H1 (cell line): ENCODE results near the gene ZW10. TPM values are rescaled to one million over a fixed set of nuclear protein-coding genes. Genes with fewer than 3 reads are reported as not detected.

ENCODE experiments used
- CTCF ChIA-PET: fragments of 300-600 bp; sonication (Branson Sonifier 250); formaldehyde crosslinking; loops from one replicate; lab custom pipeline; 2021; ENCODE audit not compliant: partially characterized antibody; lab: Charles Lee
- POLR2A ChIA-PET: fragments of 300-600 bp; sonication (Branson Sonifier 250); formaldehyde crosslinking; loops from one replicate; lab custom pipeline; 2021; ENCODE audit warnings: inconsistent platforms; ENCODE audit not compliant: partially characterized antibody; lab: Charles Lee
- DNase-seq, 2 experiments: peaks; one replicate each; pipeline versions ENCODE4 v3.0.0 to v3.0.0-alpha.2; 2010 to 2022; ENCODE audit warnings: low spot score in 2 of 2, low read depth in 1 of 2, mixed read lengths in 1 of 2
- FAIRE-seq: peaks from 2 replicates; lab custom pipeline; 2011; peaks lifted over from hg19 to GRCh38; lab: Jason Lieb, UNC
- H2AFZ ChIP-seq: 2 replicates; pipeline ENCODE4 v1.8.1; 2012; ENCODE audit warnings: low read length, inconsistent platforms
- H2AK5ac ChIP-seq: 2 replicates; pipeline ENCODE4 v1.6.1; 2013; ENCODE audit warnings: low read depth, low read length
- H2BK120ac ChIP-seq: replicated peaks from 2 replicates; pipeline ENCODE3; 2013; ENCODE audit warnings: low read depth, low read length, inconsistent platforms
- H2BK12ac ChIP-seq: 2 replicates; pipeline ENCODE4 v1.6.1; 2013; ENCODE audit warnings: low read depth, low read length
- H2BK15ac ChIP-seq: 2 replicates; pipeline ENCODE4 v1.6.1; 2013; ENCODE audit warnings: low read length
- H2BK20ac ChIP-seq: 2 replicates; pipeline ENCODE4 v1.6.1; 2013; ENCODE audit warnings: low read length
- H2BK5ac ChIP-seq: 2 replicates; pipeline ENCODE4 v1.6.1; 2013; ENCODE audit warnings: low read depth, low read length
- H3K14ac ChIP-seq: 2 replicates; pipeline ENCODE4 v1.6.1; 2013; ENCODE audit warnings: inconsistent platforms; ENCODE audit not compliant: insufficient read length
- H3K18ac ChIP-seq: 2 replicates; pipeline ENCODE4 v1.6.1; 2013; ENCODE audit warnings: low read length; ENCODE audit errors: extremely low read depth
- H3K23ac ChIP-seq: 2 replicates; pipeline ENCODE4 v1.6.1; 2013; ENCODE audit warnings: inconsistent platforms; ENCODE audit not compliant: insufficient read length
- H3K23me2 ChIP-seq: 2 replicates; pipeline ENCODE4 v1.6.1; 2013; ENCODE audit warnings: low read depth, low read length
- H3K27ac ChIP-seq: 2 replicates; pipeline ENCODE4 v1.6.1; 2011; ENCODE audit warnings: low read depth, low read length, inconsistent platforms
- H3K27me3 ChIP-seq, 4 experiments: replicated peaks in 1 of 4; 1 replicate in 1 of 4; 2 replicates in 3 of 4; pipeline versions ENCODE4 v1.6.1 to v1.8.1; 2011 to 2013; ENCODE audit warnings: low read length in 3 of 4, mild to moderate bottlenecking in 3 of 4, inconsistent platforms in 2 of 4, mixed read lengths in 2 of 4, moderate library complexity in 1 of 4; ENCODE audit not compliant: control insufficient read depth in 3 of 4, insufficient read depth in 3 of 4; ENCODE audit errors: extremely low read depth in 1 of 4
- H3K36me3 ChIP-seq, 4 experiments: 2 replicates each; pipeline versions ENCODE4 v1.6.1 to v1.8.1; 2011 to 2013; ENCODE audit warnings: mild to moderate bottlenecking in 4 of 4, low read length in 3 of 4, moderate library complexity in 2 of 4, control low read depth in 1 of 4, inconsistent platforms in 1 of 4; ENCODE audit not compliant: insufficient read depth in 4 of 4, control insufficient read depth in 2 of 4
- H3K4ac ChIP-seq: replicated peaks from 2 replicates; pipeline ENCODE3; 2013; ENCODE audit warnings: low read length, low read depth, mixed read lengths, inconsistent platforms; ENCODE audit not compliant: insufficient read length
- H3K4me1 ChIP-seq, 4 experiments: replicated peaks in 1 of 4; 1 replicate in 1 of 4; 2 replicates in 3 of 4; pipeline versions ENCODE4 v1.6.1 to v1.8.1; 2011 to 2013; ENCODE audit warnings: low read length in 3 of 4, inconsistent platforms in 2 of 4, mixed read lengths in 1 of 4; ENCODE audit not compliant: insufficient read depth in 4 of 4, control insufficient read depth in 3 of 4
- H3K4me2 ChIP-seq, 2 experiments: 2 replicates each; pipeline versions ENCODE4 v1.6.1 to v1.8.1; 2011 to 2013; ENCODE audit warnings: low read depth in 2 of 2, low read length in 2 of 2, control low read depth in 1 of 2, inconsistent platforms in 1 of 2, mild to moderate bottlenecking in 1 of 2; ENCODE audit not compliant: insufficient read depth in 1 of 2
- H3K4me3 ChIP-seq, 4 experiments: fragments of 200-600, 300-600 bp in 1 of 4; sonication (generic), shearing (Covaris generic), sonication (Bioruptor Twin) in 1 of 4; 2 replicates each; pipeline versions ENCODE4 v1.5.1 to v1.8.1; 2011 to 2016; ENCODE audit warnings: low read length in 4 of 4, low read depth in 3 of 4, control low read depth in 2 of 4, inconsistent platforms in 2 of 4, mild to moderate bottlenecking in 2 of 4, mixed read lengths in 1 of 4, moderate library complexity in 1 of 4; ENCODE audit not compliant: insufficient read depth in 2 of 4; ENCODE audit errors: extremely low read depth in 1 of 4
- H3K56ac ChIP-seq: replicated peaks from 2 replicates; pipeline ENCODE3; 2013; ENCODE audit warnings: low read depth, mild to moderate bottlenecking, mixed read lengths, low read length, inconsistent platforms; ENCODE audit not compliant: insufficient read length
- H3K79me1 ChIP-seq: 2 replicates; pipeline ENCODE4 v1.6.1; 2013; ENCODE audit warnings: low read depth, low read length, control low read depth
- H3K79me2 ChIP-seq, 2 experiments: 2 replicates each; pipeline versions ENCODE4 v1.6.1 to v1.8.1; 2012 to 2013; ENCODE audit warnings: low read length in 2 of 2, mild to moderate bottlenecking in 2 of 2, inconsistent platforms in 1 of 2; ENCODE audit not compliant: insufficient read depth in 2 of 2, control insufficient read depth in 1 of 2
- H3K9ac ChIP-seq, 4 experiments: replicated peaks in 1 of 4; 1 replicate in 1 of 4; 2 replicates in 3 of 4; pipeline versions ENCODE4 v1.6.1 to v1.8.1; 2011 to 2013; ENCODE audit warnings: low read depth in 3 of 4, low read length in 3 of 4, control low read depth in 2 of 4, mild to moderate bottlenecking in 2 of 4, moderate library complexity in 2 of 4, inconsistent platforms in 1 of 4; ENCODE audit errors: extremely low read depth in 1 of 4
- H3K9me3 ChIP-seq, 2 experiments: 2 replicates each; pipeline versions ENCODE4 v1.6.1 to v1.8.1; 2012 to 2013; ENCODE audit warnings: mild to moderate bottlenecking in 2 of 2, moderate library complexity in 2 of 2, control low read depth in 1 of 2, inconsistent platforms in 1 of 2, low read depth in 1 of 2, low read length in 1 of 2, mixed read lengths in 1 of 2; ENCODE audit not compliant: insufficient read depth in 2 of 2
- H4K20me1 ChIP-seq, 2 experiments: replicated peaks in 1 of 2; 2 replicates each; pipeline versions ENCODE3 to v1.8.1; 2011 to 2013; ENCODE audit warnings: inconsistent platforms in 2 of 2, low read length in 2 of 2, mild to moderate bottlenecking in 1 of 2; ENCODE audit not compliant: insufficient read depth in 2 of 2, control insufficient read depth in 1 of 2
- H4K5ac ChIP-seq: 2 replicates; pipeline ENCODE4 v1.6.1; 2013; ENCODE audit warnings: low read length, low read depth, mixed read lengths, inconsistent platforms; ENCODE audit not compliant: insufficient read length
- H4K8ac ChIP-seq: 2 replicates; pipeline ENCODE4 v1.8.0; 2013; ENCODE audit warnings: mild to moderate bottlenecking, moderate library complexity, low read length, inconsistent platforms; ENCODE audit not compliant: insufficient read depth; ENCODE audit errors: extremely low read depth
- H4K91ac ChIP-seq: replicated peaks from 2 replicates; pipeline ENCODE3; 2013; ENCODE audit warnings: low read length, mixed read lengths, inconsistent platforms; ENCODE audit not compliant: insufficient read length
- GTF2F1 ChIP-seq: IDR thresholded peaks from 2 replicates; pipeline ENCODE4 v1.6.1; 2012; ENCODE audit warnings: low read depth, low read length, improper control_type of control experiment, borderline replicate concordance
- KDM1A ChIP-seq: fragments of 200-600, 300-600 bp; sonication (generic); IDR thresholded peaks from 2 replicates; pipeline ENCODE4 v1.7.1; 2016; ENCODE audit warnings: mild to moderate bottlenecking, low read length, borderline replicate concordance
- POLR2AphosphoS5 ChIP-seq: IDR thresholded peaks from 2 replicates; pipeline ENCODE4 v1.6.1; 2011; ENCODE audit warnings: low read depth, low read length
- POU5F1 ChIP-seq: IDR thresholded peaks from 2 replicates; pipeline ENCODE4 v1.6.1; 2011; ENCODE audit warnings: low read depth, mild to moderate bottlenecking, low read length, moderate library complexity
- RBBP5 ChIP-seq: IDR thresholded peaks from 2 replicates; pipeline ENCODE4 v1.7.1; 2012; ENCODE audit warnings: low read depth, mild to moderate bottlenecking, inconsistent platforms, low read length, moderate library complexity, borderline replicate concordance
- RFX5 ChIP-seq: IDR thresholded peaks from 2 replicates; pipeline ENCODE4 v1.6.1; 2011; ENCODE audit warnings: low read depth, low read length, improper control_type of control experiment, borderline replicate concordance
- SAP30 ChIP-seq: fragments of 300-600 bp; sonication (generic); IDR thresholded peaks from 2 replicates; pipeline ENCODE4 v1.7.1; 2012; ENCODE audit warnings: low read length, moderate library complexity, mild to moderate bottlenecking, inconsistent platforms; ENCODE audit not compliant: insufficient read depth, insufficient replicate concordance
- TAF1 ChIP-seq: IDR thresholded peaks from 2 replicates; pipeline ENCODE4 v1.6.1; 2011; ENCODE audit warnings: mild to moderate bottlenecking, low read depth, low read length
- YY1 ChIP-seq: IDR thresholded peaks from 2 replicates; pipeline ENCODE4 v1.6.1; 2011; ENCODE audit warnings: low read depth, mild to moderate bottlenecking, low read length
- WGBS, 2 experiments: shearing (Covaris generic) in 1 of 2; methylation state at CpG; one replicate each; pipeline versions ENCODE4 v1.1.6 to v1.1.7; 2013 to 2015; ENCODE audit warnings: low lambda C conversion rate in 2 of 2, mixed read lengths in 2 of 2, inconsistent platforms in 1 of 2, low coverage in 1 of 2, missing lambda C conversion rate in 1 of 2; ENCODE audit not compliant: insufficient replicate concordance in 2 of 2, insufficient coverage in 1 of 2, insufficient read length in 1 of 2; ENCODE audit errors: extremely low coverage in 1 of 2, missing lambda C conversion rate in 1 of 2; 5-methylcytosine and 5-hydroxymethylcytosine counted together
- polyA plus RNA-seq, 7 experiments: library from polyadenylated mRNA; depleted of rRNA in 3 of 7; stranded (reverse) in 5 of 7; unstranded in 2 of 7; fragments of >200 nt in 5 of 7; fragments of 200-250 nt in 2 of 7; gene quantifications; 1 replicate in 5 of 7; 2 replicates in 1 of 7; 4 replicates in 1 of 7; pipeline versions ENCODE4 v1.2.1 to v1.2.3, GENCODE V29; 2011 to 2013; ENCODE audit warnings: missing spikeins in 2 of 7, mixed read lengths in 2 of 7
- total RNA-seq: library from RNA; stranded (reverse); fragmentation: NEBNext Ultra II Directional; extraction: Animal tissue kit (Norgen Biotek cat#: 25700); gene quantifications from 2 replicates; pipeline ENCODE4 v1.2.1, GENCODE V29; 2021

Gene ZW10
- total and polyA plus RNA-seq, 2 of the 8 experiments (the other 6 are each of a cell fraction or from before 2014, with no cell fraction given), result 9.0 to 25.3 TPM

- Histone ChIP-seq H3K9ac (no peak overlapping the region), H3K23ac (no peak overlapping the region), H2BK15ac (no peak overlapping the region), H3K27ac (no peak overlapping the region), H3K56ac (no peak overlapping the region), H3K79me1 (no peaks in the 10 kb centered on the region; the same call in 1 of the 2 replicates), H3K18ac (no peak overlapping the region), H3K79me2 (peaks cover 0 to 24% of the 10 kb centered on the region in 2 experiments; a peak in 2 of 4 replicates), H4K20me1 (peaks cover 0 to 2% of the 10 kb centered on the region in 2 experiments), H2BK120ac (no peak overlapping the region), H3K4me1 (no peaks in the 10 kb centered on the region), H3K27me3 (no peaks in the 10 kb centered on the region), H2AK5ac (no peak overlapping the region), H3K9me3 (no peaks in the 10 kb centered on the region), H3K36me3 (peaks cover 0 to 17% (median 5%) of the 10 kb centered on the region in 4 experiments; a peak in 5 of 8 replicates), H3K14ac (no peak overlapping the region), H2BK12ac (no peak overlapping the region), H4K8ac (no peak overlapping the region), H2AFZ (no peak overlapping the region), H3K4ac (no peak overlapping the region), H4K5ac (no peak overlapping the region), H2BK5ac (no peak overlapping the region), H2BK20ac (no peak overlapping the region), H4K91ac (no peak overlapping the region), H3K4me3 (peak overlapping the region in 1 of 4 experiments; percentile 93; a peak in 2 of 8 replicates), H3K4me2 (no peak overlapping the region; a peak in 1 of 4 replicates), H3K23me2 (no peaks in the 10 kb centered on the region)
- TF ChIP-seq TAF1, result no peak
- TF ChIP-seq SAP30, result no peak
- no peak for TF ChIP-seq KDM1A
- no peak for TF ChIP-seq RFX5
- TF ChIP-seq POU5F1, result no peak
- TF ChIP-seq RBBP5, result no peak
- TF ChIP-seq YY1, result no peak
- no peak for TF ChIP-seq POLR2AphosphoS5
- no peak for TF ChIP-seq GTF2F1
- WGBS, 2 experiments, result 84% methylated on average over 3 of the region's 3 CpGs; no CpG with 5 or more reads in 1 of the 2 experiments
- CTCF ChIA-PET, result interaction anchor here (0.6 kb wide), 1 partner anchor 1105 kb away, joined by 3 read pairs; no protein-coding TSS in a partner anchor
- DNase-seq, result no peak
- no peak for FAIRE-seq
- POLR2A ChIA-PET, result no interaction called here
Observed at GRCh38 chr11:113771964-113772363, 1.5 kb downstream of the ZW10 start.
